ENCODE measurements around the gene ZNF574.

- TF ChIP-seq EZH2 (IDR thresholded peaks at IDR 0.05; ENCODE audit: borderline replicate concordance, low read depth, low read length, poor library complexity, severe bottlenecking) (no peak), CTCF (conservative IDR thresholded peaks at IDR 0.05; ENCODE audit: low read depth, low read length) (no peak)
These were observed 10.3 kb downstream of the ZNF574 start for GRCh38 chr19:42086188-42086736.
